Epithelial cell of alveolus of lung (primary cell): ENCODE results near the gene CCS. TPM values are rescaled to one million over a fixed set of nuclear protein-coding genes. Genes with fewer than 3 reads are reported as not detected.

Experiments
- total RNA-seq: library from RNA; depleted of rRNA; stranded (reverse); fragments of >200 nt; gene quantifications from 2 replicates; pipeline ENCODE4 v1.2.1, GENCODE V29; 2015

CCS gene, protein sequence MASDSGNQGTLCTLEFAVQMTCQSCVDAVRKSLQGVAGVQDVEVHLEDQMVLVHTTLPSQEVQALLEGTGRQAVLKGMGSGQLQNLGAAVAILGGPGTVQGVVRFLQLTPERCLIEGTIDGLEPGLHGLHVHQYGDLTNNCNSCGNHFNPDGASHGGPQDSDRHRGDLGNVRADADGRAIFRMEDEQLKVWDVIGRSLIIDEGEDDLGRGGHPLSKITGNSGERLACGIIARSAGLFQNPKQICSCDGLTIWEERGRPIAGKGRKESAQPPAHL
- 26.6 and 44.9 TPM in 2 replicates for total RNA-seq

DNA sequence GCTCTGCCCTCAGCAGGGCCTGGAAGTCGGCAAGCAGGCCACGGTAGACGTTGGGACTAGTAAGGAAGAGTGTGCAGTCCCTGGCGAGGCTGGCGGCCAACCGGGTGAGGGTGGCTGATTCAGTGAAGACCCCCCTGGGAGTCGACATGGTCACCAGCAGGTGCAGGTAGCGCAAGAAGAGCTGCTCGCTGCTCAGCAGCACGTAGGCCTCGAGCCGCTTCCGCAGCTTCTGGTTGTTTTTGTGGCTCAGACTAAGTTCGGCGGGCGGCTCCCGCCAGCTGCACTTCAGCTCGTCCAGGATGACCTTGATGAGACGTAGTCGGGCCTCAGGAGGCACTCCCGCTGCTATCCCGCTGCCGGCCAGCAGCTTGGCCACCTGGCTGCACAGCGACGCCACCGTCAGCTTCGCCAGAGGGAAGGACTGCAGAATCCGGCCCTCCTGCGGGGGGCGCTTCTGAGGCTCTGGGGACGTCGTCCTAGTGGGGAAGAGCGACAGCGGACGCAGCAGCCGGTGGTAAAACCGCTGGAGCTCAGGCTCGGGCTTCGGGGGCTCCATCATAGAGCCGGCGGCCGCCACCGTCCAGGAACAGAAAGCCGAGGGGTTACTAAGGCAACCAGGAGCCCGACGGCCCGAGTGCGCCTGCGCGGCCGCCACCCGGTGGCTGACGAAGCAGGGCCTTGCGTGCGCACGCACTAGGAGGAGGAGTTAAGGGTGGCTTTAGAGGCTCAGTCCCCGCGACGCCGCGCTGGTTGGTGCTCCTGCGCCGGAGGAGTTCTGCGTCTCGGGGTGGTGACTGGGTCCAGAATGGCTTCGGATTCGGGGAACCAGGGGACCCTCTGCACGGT, at the start of gene CCS, which contains the start of gene CCDC87:
Gene CCS (plus strand): TSS at position 729 of the 846 bp plus-strand sequence. CDS start 77 bp downstream, at position 806.
Gene CCDC87 (minus strand): TSS at position 607 of the 846 bp plus-strand sequence. CDS start 48 bp downstream, at position 559.

GRCh38 chr11:66545701-66546367, 47.2 kb upstream of the CCS start, which contains the start of gene ZDHHC24:
Gene ZDHHC24 (minus strand): TSS chr11:66546048. CDS start chr11:66546003, 45 bp downstream.

DNA sequence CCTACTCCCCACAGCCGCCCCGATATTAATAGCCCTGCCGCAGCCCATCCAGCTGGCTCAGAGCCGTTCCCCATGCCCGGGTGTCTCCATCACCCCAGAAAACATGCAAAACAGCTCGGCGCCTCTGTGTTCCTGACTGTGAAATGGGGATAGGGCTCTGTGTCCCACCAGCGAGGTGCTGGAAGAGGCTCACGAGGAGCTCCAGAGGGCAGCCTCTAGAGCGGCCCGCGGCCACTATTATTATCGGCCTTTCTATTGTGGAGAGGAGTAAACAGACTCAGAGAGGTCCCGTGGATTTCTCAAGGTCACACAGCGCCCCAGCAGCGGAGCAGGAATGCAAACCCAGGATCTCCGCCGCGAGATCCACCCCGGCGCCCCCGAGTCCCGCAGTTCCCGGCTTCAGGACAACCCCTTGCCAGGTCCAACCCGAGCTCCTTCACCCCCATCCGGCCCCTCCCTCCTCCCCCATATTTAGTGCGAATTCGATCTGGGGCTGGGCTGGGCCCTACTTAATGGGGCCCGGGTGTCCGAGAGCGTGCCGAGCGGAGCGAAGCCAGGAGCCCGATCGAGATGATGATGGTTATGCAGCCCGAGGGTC, 46.5 kb upstream of the CCS start, which contains the start of gene ACTN3:
Gene ACTN3 (plus strand): TSS at position 536 of the 598 bp plus-strand sequence. CDS start 35 bp downstream, at position 571.

DNA sequence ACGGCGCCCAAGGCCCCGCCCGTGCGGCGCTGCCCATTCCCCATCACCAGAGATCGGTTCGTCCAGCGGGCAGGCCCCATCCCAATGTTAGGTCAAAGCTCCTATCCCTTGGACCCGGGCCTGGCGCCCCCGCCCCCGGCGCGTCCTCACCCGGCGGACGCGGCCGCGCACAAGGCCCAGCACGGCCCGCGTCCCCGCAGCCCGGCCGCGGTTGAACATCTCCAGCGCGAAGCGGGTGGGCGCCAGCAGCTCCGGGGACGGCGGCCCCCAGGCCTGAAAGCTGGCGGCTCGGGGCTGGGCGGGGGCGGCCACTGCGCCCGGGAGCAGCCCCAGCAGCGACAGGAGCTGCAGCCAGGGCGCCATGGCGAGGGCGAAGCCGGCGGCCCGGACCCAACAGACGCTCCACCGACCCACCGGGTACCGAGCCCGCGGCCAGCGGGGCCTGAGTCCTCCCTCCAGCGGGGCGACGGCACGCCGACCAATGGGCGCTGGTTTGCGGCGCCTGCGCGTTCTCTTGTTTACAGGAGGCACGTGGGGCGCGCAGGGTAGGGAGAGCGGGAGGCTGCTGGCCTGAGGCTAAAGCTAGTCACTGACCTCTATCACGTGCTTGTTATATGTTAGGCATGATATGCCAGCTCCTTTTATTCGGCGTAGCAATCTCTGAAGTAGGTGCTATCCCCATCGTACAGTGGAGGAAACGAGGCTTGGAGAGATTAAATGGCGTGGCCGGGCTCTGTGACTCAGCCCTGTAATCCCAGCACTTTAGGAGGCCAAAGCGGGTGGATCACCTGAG, 24.7 kb upstream of the CCS start, which contains the start of gene CTSF:
Gene CTSF (minus strand): TSS at position 483 of the 793 bp plus-strand sequence. CDS start 120 bp downstream, at position 363.

DNA sequence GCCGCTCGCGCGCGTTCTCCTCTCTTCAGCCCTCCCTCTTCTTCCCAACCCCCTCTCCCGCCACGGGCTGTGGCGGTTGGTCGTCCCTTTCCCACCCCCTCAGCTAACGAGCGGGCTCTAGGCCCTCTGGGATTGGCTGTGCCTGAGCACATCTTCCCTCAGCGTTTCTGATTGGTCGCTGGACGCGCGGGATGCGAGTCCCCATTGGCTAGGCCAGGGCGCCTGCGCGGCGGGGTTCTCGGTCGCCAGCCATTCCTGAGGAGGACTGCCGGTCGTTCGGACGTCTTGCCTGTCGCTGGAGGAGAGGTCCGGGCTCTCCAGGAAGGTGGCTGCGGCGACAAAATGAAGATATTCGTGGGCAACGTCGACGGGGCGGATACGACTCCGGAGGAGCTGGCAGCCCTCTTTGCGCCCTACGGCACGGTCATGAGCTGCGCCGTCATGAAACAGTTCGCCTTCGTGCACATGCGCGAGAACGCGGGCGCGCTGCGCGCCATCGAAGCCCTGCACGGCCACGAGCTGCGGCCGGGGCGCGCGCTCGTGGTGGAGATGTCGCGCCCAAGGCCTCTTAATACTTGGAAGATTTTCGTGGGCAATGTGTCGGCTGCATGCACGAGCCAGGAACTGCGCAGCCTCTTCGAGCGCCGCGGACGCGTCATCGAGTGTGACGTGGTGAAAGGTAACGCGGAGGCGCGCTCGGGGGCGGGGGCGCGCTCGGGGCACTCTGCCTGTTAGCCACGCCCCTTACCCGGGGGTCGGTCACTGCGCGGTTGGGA, 23.6 kb downstream of the CCS start, which contains the start of gene RBM14:
Gene RBM14 (plus strand): TSS at position 252 of the 776 bp plus-strand sequence. CDS start 91 bp downstream, at position 343.

DNA sequence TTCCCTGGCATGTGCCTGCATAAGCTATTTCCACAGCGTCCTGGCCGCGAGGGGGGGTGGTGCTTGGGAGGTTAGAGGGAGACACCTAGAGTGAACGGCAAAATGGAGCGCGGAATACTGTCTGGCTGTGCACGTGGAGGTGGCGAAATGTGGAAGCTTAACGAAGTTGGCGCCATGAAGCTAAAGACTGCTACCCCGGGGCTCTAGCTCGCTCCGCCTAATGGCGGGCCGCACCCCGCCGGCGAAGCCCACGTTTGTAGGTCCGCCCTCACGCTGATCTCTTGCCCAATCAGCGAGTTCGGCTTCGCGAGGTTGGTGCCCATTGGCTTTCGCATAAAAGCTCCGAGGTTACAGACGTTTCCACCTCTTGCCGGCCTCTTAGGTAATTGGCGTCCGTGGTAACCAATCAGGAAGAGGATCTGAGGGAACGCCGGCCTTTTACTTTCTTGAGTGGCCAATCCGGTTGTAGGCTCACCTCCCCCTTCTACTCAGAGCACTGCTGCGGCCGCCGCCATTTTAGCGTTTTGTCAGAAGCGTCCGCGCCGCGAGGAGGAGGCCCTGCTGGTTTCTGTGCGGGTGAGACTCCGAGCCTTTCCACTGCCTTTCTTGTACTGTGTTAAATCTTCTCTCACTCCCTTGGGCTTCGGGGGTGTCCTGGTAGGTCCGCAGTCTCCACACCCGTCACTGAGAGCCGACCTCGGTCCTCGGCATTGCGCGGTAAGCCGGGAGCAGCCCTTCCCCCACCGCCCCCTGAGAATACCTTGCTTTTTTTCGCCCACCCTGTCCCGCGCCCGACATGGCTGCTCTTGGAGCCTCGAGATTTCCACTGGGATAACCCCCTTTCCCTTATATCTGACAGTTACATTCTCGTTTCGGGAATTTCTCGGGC, 45.4 kb downstream of the CCS start, which contains the start of gene RBM4:
Gene RBM4 (plus strand): TSS at position 527 of the 889 bp plus-strand sequence. CDS start 1,009 bp downstream, outside the sequence.

Other genes with a start within 250 kb of the CCS start
- 44.3 and 54.0 TPM in 2 replicates for gene BRMS1, start 248.1 kb upstream of the CCS start, total RNA-seq
- 46.4 and 72.1 TPM in 2 replicates for gene B4GAT1, start 245.6 kb upstream of the CCS start, total RNA-seq
- 1.5 and 3.6 TPM in 2 replicates for gene SLC29A2, start 221.4 kb upstream of the CCS start, total RNA-seq
- gene NPAS4, start 172.2 kb upstream of the CCS start, total RNA-seq, result not detected in 2 replicates
- gene MRPL11, start 154.3 kb upstream of the CCS start, total RNA-seq, result 47.7 and 74.2 TPM in 2 replicates
- 10.0 and 13.5 TPM in 2 replicates for gene PELI3, start 126.3 kb upstream of the CCS start, total RNA-seq
- gene DPP3, start 112.8 kb upstream of the CCS start, total RNA-seq, result 40.3 and 61.2 TPM in 2 replicates
- 17.3 and 66.4 TPM in 2 replicates for gene BBS1, start 82.5 kb upstream of the CCS start, total RNA-seq
- gene ZDHHC24, start 47.1 kb upstream of the CCS start, total RNA-seq, result 27.7 and 33.5 TPM in 2 replicates
- gene ACTN3, start 46.3 kb upstream of the CCS start, total RNA-seq, result 3.3 TPM in 1 of 2 replicates, not detected in the other
- 20.9 and 146 TPM in 2 replicates for gene CTSF, start 24.6 kb upstream of the CCS start, total RNA-seq
- 0.26 TPM in 1 of 2 replicates, not detected in the other for gene CCDC87, start 122 bp upstream of the CCS start, total RNA-seq
- gene RBM14, start 23.4 kb downstream of the CCS start, total RNA-seq, result 41.2 and 69.5 TPM in 2 replicates
- 107 and 143 TPM in 2 replicates for gene RBM4, start 45.5 kb downstream of the CCS start, total RNA-seq
- 14.5 and 19.9 TPM in 2 replicates for gene RBM4B, start 84.7 kb downstream of the CCS start, total RNA-seq
- gene SPTBN2, start 136.0 kb downstream of the CCS start, total RNA-seq, result 0.88 and 6.9 TPM in 2 replicates